ENCODE results near the gene ZNF195.
"Not testable (repeated sequence)": the region's sequence is repeated elsewhere in the genome, so short reads cannot be mapped to it uniquely, and the experiment has no call there.

ZNF195 gene

GRCh38 chr11:3346587-3346986 is 32.4 kb downstream of the ZNF195 start:
- no peak for DNase-seq

GRCh38 chr11:3345736-3346135 is 33.2 kb downstream of the ZNF195 start:
- no peak for DNase-seq

GRCh38 chr11:3344327-3345174 is 34.4 kb downstream of the ZNF195 start:
- no peak for DNase-seq

GRCh38 chr11:3342709-3343108 is 36.2 kb downstream of the ZNF195 start:
- DNase-seq, result no peak

- peak; percentile 69 for DNase-seq
Observed at GRCh38 chr11:3341298-3341697, 37.6 kb downstream of the ZNF195 start.

GRCh38 chr11:3340025-3340424 is 38.9 kb downstream of the ZNF195 start:
- no peak for DNase-seq

- DNase-seq, result no peak
Observed at GRCh38 chr11:3339340-3339624, 39.7 kb downstream of the ZNF195 start.

- no peak for DNase-seq
Observed at GRCh38 chr11:3338569-3339339, 40.2 kb downstream of the ZNF195 start.

GRCh38 chr11:3336420-3336819 is 42.5 kb downstream of the ZNF195 start:
- DNase-seq, result not testable (repeated sequence)

GRCh38 chr11:3333157-3333556 is 45.8 kb downstream of the ZNF195 start:
- not testable (repeated sequence) for DNase-seq

- DNase-seq, result not testable (repeated sequence)
Observed at GRCh38 chr11:3331078-3331477, 47.9 kb downstream of the ZNF195 start.

- DNase-seq, result not testable (repeated sequence)
Observed at GRCh38 chr11:3330064-3330463, 48.9 kb downstream of the ZNF195 start.

GRCh38 chr11:3328503-3328902 is 50.4 kb downstream of the ZNF195 start:
- DNase-seq, result not testable (repeated sequence)

- DNase-seq, result not testable (repeated sequence)
Observed at GRCh38 chr11:3326450-3326849, 52.5 kb downstream of the ZNF195 start.

- not testable (repeated sequence) for DNase-seq
Observed at GRCh38 chr11:3324724-3325123, 54.2 kb downstream of the ZNF195 start.
